GM10248 (cell line): ENCODE measurements around the gene GLIS1.

Experiments used
- CTCF ChIA-PET: fragments of 300-600 bp; sonication (Branson Sonifier 250); formaldehyde crosslinking; extraction: SDS; loops from one replicate; lab custom pipeline; 2021; ENCODE audit warnings: antibody characterized with exemption; lab: Yijun Ruan, JAX
- POLR2A ChIA-PET: fragments of 350-650 bp; sonication (Branson Sonifier 250); formaldehyde crosslinking; extraction: SDS; loops from one replicate; lab custom pipeline; 2020; ENCODE audit warnings: antibody characterized with exemption; lab: Yijun Ruan, JAX
- DNase-seq: peaks from one replicate; pipeline ENCODE4 v3.0.0; 2012; ENCODE audit errors: extremely low spot score
- TF ChIP-seq, protein P1 (sequence below): IDR thresholded peaks from 2 replicates; pipeline ENCODE4 v1.5.1; 2012; ENCODE audit warnings: mild to moderate bottlenecking, low read depth; ENCODE audit errors: extremely low read depth, missing control alignments, control extremely low read depth

The GLIS1 gene

DNA sequence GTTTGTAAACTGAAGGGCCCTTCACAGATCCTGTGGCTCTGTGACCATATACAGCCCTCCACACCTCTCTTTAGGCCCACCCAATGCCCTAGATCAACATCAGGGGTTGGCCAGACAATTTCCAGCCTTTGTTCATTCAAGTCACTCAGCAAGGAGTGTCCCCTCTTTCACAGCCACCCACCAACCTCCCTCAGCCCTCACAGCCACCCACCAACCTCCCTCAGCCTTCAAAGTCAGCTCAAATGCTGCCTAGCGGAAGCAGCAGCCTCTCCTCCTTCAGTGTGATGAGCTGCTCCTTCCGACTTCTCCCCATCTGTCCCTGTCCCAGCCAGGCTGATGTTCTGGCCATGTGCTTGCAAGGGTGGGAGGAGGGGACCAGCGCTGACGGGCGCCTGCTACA, 208.4 kb downstream of the GLIS1 start:
- DNase-seq, result no peak
- POLR2A ChIA-PET, result no interaction called here
- CTCF ChIA-PET, result no interaction called here
- TF ChIP-seq, protein P1, sequence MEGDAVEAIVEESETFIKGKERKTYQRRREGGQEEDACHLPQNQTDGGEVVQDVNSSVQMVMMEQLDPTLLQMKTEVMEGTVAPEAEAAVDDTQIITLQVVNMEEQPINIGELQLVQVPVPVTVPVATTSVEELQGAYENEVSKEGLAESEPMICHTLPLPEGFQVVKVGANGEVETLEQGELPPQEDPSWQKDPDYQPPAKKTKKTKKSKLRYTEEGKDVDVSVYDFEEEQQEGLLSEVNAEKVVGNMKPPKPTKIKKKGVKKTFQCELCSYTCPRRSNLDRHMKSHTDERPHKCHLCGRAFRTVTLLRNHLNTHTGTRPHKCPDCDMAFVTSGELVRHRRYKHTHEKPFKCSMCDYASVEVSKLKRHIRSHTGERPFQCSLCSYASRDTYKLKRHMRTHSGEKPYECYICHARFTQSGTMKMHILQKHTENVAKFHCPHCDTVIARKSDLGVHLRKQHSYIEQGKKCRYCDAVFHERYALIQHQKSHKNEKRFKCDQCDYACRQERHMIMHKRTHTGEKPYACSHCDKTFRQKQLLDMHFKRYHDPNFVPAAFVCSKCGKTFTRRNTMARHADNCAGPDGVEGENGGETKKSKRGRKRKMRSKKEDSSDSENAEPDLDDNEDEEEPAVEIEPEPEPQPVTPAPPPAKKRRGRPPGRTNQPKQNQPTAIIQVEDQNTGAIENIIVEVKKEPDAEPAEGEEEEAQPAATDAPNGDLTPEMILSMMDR, result no peak

GRCh38 chr1:53529555-53529954, 209.4 kb downstream of the GLIS1 start:
- TF ChIP-seq, protein P1, result no peak
- ChIA-PET POLR2A (no interaction called here), CTCF (no interaction called here)
- DNase-seq, result no peak

- ChIA-PET POLR2A (no interaction called here), CTCF (no interaction called here)
- TF ChIP-seq, protein P1, result no peak
- DNase-seq, result no peak
These were observed 211.6 kb downstream of the GLIS1 start for GRCh38 chr1:53527368-53527767.

GRCh38 chr1:53526451-53527101, 212.4 kb downstream of the GLIS1 start:
- POLR2A ChIA-PET, result no interaction called here
- TF ChIP-seq, protein P1, result no peak
- no peak for DNase-seq
- CTCF ChIA-PET, result no interaction called here

- ChIA-PET CTCF (no interaction called here), POLR2A (no interaction called here)
- DNase-seq, result no peak
- TF ChIP-seq, protein P1, result no peak
These were observed 213.4 kb downstream of the GLIS1 start for GRCh38 chr1:53525595-53525994.

DNA sequence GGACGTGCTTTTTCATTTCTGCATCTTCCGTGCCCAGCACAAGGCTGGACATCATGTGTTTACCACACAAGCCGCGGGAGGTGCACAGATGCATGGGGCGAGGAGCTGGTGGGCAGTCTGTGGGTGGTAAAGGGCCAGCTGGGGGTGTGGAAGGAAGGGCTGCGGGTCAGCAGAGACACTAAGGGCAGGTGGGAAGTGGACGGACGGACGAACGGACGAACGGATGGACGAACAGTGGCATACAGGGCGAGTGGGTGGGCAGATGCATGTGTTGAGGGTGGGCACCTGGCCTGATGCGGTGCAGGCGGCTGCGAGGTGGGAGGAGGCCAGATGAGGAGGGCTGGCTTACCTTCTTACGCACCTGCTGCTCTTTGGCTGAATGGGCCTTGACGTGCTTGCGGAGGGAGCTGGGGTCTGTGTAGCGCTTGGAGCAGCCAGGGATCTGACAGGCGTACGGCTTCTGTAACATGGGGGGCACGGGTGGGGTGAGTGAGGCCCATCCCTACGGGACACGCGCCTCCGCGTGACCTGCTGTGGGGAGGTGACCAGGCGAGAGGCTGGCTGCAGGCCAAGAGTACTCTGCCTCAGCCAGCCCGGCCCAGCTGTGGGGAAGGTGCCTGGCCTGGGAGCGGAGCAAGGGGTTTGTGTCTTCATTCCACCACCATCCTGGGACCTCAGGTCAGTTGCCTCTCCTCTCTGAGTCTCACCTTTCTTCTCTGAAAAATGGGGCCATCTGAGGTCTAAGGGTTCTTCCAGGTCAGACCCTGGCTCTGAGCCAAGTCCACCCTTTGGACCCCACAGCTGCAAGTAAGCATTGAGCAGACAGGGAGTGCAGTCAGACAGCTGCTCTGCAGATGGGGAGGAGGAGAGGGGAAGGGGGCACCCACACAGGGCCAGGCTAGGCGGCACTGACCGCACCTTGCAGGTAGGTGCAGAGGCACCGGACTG, 214.3 kb downstream of the GLIS1 start:
- DNase-seq, result no peak
- ChIA-PET POLR2A (no interaction called here), CTCF (no interaction called here)

More for the DNA sequence above, 214.3 kb downstream of the GLIS1 start:
- TF ChIP-seq, protein P1, result no peak
